GM10847 (cell line): ENCODE data around the gene KHK.
A peak's percentile ranks its signal among the peaks of the same experiment; 100 is the strongest.

ENCODE experiments used
- POLR2A ChIP-seq: IDR thresholded peaks from 2 replicates; pipeline ENCODE4 v1.6.1; 2011; ENCODE audit not compliant: insufficient read length; ENCODE audit errors: extremely low read depth

Gene KHK

DNA sequence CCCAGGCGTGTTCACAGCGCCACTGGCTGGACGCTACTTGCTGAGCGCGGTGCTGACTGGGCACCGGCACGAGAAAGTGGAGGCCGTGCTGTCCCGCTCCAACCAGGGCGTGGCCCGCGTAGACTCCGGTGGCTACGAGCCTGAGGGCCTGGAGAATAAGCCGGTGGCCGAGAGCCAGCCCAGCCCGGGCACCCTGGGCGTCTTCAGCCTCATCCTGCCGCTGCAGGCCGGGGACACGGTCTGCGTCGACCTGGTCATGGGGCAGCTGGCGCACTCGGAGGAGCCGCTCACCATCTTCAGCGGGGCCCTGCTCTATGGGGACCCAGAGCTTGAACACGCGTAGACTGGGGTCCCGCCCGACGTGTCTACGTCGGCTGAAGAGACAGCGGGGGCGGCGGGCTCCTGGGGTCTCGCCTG, 891 bp upstream of the KHK start:
- TF ChIP-seq POLR2A = no peak

DNA sequence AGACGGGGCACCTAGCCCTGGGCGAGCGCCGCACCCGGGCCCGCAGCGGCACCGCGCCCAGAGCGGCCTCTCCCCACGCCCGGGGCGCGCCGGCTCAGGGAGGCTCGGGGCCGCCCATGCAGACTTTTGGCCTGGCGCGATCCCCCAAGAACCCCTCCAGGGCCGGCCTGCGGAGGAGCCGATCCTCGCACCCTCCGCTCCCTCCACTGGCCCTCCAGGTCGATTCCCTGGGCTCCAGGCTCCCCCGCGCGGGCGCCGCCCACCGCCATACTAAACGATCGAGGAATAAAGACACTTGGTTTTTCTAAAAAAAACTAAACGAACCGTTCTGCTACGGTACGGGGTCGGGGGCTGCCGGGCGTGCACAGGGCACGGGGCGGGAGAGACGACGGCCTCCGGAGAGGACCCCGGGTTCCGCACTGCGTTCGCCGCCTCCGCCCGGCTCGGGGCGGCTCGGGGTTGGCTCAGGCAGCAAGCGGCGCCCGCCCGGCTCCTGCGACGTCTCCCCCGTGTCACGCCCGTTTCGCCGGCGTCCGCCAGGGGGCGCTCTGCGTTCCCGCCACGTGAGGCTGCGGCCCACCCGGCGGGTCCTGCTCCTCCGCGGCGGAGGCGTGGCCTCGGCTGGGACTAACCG, 365 bp upstream of the KHK start:
- peak; percentile 48 for TF ChIP-seq POLR2A

DNA sequence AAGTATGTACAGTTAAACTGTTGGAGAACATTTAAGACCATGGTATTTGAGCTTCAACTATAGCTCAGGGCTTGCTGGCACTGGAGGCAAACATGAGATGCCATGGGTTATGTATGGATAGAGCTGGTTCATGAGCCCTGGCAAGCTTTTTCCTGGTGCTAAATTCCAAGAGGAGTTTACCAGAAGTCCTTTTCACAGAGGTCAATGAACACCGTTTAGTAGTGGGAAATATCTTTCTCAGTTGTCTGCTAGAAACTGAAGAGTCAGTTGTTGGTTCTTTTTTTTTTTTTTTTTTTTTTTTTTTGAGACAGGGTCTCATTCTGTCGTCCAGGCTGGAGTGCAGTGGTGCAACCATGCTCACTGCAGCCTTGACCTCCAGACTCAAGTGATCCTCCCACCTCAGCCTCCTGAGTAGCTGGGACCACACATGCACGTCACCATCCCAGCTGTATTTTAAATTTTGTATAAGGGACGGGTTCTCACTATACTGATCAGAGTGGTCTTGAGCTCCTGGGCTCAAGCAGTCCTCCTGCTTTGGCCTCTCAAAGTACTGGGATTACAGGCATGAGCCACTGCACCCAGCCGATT, 1.3 kb downstream of the KHK start:
- no peak for TF ChIP-seq POLR2A

DNA sequence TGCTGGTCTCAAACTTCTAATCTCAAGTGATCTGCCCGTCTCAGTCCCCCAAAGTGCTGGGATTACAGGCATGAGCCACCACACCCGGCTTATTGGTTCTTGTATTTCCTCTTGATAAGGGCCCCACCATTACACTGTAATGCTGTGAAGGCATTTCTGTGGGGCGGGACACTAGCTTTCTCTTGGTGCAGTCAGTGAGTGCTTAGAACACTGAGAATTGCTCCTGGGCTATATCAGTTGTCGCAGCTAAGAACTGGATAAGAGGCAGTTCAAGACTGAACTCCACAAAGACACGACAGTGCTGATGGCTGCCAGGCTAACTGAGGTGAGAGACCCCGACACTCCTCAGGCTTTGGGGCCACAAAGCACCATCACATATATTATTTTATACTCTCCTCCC, 2.1 kb downstream of the KHK start:
- no peak for TF ChIP-seq POLR2A

DNA sequence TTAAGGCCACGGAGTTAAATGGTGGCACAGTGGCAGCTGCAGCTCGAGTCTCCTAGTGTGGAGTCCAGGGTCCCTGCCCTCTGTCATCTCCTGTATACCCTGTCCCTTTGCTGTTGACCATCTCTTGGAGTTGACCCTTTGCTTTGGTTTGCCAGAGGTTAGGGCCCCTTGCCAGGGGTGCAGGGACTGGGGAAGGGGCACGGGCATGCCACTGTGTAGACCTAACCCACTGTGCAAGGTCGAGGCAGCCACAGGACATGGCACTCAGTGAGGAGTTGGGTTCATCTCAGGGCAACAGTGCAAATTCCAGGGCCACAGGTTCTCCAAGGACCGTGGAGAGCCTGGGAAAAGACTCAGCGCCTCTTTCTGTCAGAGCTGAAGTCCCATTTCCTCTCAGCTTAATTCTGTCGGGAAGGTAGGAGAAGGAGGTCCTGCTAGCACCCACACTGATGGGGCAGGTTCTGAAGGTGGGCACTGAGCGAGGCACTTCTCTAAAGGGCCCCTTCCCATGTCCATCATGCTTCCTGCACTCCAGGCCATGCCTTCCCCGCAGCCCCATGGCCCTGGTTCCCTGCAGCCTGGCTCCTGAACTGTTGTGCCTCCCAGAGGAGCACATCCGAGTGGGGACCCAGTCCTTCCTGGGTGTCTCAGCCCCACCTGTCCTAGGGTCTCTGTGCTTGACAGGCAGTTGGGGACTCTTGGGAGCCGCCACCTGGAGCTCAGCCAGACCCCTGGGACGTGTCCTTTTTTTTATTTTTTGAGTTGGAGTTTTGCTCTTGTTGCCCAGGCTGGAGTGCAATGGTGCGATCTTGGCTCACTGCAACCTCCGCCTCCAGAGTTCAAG, 2.8 kb downstream of the KHK start:
- no peak for TF ChIP-seq POLR2A

DNA sequence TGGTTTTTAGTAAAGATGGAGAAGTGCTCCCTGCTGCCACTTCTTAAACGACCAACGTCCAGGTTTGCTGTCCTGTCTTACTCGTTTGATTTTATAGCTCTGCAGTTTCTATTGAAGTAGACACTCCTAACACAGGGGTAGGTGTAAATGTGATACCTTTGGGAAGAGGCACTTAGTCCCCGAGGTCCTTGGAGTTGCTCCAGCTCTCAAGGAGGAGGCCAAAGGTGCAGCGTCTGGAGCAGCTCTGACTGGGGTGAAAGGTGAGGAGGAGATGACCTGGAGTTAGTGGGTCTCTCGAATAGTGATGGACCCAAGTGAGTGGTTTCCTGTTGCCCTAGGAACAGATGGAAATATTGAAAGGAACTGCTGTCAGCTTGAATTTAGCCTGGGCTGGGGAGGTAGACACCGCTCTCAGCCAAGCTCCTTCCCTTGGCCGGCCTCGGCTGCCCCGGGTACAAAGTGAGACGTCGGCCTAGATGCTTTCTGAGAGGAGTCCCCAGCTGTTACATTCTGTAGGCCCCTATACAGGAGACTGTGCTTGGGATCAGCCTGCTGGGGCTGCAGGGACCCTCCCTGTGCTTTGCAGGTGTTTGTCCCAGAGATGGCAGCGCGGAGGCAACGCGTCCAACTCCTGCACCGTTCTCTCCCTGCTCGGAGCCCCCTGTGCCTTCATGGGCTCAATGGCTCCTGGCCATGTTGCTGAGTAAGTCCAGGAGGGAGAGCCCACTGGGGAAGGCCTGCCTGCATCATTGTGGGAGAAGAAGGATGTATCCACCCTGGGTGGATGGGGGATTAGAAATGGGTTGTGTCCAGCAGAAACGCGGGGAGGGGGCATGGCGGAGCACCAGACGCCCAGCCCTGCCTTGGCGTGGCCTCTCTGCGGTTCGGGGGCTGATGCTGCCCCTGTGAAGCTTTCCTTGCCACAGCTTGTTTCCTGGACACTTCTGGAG, 5.4 kb downstream of the KHK start:
- TF ChIP-seq POLR2A = no peak

DNA sequence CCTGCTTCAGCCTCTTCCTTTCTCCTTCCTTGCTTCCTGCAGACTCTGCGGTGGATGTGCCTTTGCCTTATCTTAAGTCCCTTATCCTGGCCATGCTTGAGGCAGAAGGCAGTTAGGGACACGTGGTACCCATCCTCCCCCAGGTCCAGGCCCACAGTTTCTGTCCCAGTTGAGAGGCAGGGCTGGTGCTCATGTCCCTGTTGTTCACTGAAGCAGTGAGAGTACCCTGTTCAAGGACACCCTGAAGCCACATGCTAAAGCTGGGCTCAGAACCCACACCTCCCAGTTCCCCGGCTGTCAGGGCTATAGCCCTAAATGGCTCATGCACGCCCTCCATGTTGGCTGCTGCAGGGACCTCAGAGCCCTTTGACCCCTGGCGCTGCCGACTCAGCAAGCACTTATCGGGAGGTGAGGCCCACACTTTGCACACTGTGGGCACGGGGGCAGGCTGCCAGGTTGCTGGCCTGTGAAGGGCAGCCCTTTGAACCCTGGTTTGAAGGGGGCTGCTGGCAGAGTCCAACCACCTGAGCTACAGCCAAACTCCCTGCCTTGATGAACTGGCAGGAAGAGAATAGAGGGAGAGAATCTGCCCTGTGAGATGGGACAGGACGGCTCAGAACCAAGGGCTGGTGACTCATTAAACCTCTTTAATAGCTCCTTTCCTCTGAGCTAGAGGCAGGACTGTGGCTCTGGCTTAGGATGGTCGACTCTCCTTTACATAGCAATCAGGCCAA, 6.3 kb downstream of the KHK start:
- no peak for TF ChIP-seq POLR2A

DNA sequence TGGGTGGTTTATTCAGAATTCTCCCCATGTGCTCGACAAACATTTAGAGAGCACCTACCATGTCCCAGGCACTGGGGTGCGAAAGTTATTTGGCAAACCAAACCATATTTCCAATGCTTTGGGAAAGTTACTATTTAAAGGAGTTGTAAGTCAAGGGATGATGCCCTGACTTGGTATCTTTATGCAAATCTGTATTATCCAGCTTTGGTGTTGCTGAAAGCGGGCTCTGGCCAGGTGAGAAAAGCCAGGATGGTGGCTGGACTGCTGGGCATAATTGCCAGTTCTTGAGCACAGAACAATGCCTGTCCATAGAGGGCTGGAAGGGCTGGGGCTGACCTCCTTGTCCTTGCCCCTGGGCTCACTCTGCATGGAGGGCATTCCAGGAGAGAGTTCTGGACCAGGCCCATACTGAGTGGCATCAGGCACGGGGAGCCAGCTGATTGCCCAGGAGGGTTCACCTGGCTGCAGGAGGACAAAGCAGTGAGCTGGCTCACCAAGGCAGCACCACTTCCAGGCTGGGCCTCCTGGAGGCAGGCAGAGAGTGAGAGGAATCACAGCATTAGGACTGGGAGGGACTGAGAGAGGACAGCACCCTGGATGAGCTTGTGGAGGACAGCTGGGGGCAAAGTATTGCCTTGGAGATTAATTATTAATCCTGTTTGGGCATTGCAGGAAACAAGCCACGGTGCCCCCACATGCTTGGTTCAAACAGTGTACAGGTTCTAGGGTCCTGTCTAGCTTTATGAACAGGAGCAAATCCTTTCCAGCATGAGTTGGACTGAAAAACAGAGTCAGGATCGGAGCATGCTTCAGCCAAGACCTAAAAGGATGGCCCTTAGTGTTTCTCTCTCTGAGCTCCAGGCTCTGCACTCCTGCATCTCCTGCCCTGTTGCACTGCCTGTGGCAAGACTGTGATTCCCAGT, 7.1 kb downstream of the KHK start:
- TF ChIP-seq POLR2A = no peak

DNA sequence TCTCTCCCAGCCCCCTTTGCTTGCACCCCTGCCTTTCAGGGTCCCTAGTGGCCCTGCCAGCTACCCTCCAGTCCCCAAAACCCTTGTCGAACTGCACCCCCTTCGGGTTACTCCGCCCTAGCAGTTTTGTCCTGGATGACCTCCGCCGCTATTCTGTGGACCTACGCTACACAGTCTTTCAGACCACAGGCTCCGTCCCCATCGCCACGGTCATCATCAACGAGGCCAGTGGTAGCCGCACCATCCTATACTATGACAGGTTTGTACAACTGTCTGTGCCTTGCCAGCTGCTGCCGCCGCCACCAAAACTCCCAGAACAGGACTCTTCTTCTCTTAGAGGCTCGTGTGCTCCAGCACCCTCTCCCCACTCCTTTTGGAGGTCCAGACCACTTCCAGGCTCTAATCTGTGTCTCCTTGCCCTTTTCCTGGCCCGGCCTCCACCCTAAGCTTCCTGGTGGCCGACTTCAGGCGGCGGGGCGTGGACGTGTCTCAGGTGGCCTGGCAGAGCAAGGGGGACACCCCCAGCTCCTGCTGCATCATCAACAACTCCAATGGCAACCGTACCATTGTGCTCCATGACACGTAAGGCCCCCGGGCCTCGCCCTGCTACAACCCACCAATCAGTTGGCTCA, 7.9 kb downstream of the KHK start:
- no peak for TF ChIP-seq POLR2A

DNA sequence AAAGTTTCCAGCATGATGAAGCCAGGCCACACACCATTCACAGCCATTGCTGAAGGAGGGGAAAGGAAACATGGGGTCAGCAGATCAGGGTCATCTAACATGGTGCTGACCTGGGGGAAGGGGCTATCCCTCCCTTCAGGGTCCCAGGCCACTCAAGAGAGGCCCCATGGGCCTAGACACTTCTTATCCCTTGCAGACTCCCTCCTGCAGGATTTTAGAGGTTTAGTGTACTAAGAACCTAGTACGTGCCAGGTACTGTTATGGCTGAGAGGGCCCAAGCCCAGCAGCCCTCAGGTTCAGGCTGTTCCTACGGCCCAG, 8.8 kb downstream of the KHK start:
- no peak for TF ChIP-seq POLR2A

DNA sequence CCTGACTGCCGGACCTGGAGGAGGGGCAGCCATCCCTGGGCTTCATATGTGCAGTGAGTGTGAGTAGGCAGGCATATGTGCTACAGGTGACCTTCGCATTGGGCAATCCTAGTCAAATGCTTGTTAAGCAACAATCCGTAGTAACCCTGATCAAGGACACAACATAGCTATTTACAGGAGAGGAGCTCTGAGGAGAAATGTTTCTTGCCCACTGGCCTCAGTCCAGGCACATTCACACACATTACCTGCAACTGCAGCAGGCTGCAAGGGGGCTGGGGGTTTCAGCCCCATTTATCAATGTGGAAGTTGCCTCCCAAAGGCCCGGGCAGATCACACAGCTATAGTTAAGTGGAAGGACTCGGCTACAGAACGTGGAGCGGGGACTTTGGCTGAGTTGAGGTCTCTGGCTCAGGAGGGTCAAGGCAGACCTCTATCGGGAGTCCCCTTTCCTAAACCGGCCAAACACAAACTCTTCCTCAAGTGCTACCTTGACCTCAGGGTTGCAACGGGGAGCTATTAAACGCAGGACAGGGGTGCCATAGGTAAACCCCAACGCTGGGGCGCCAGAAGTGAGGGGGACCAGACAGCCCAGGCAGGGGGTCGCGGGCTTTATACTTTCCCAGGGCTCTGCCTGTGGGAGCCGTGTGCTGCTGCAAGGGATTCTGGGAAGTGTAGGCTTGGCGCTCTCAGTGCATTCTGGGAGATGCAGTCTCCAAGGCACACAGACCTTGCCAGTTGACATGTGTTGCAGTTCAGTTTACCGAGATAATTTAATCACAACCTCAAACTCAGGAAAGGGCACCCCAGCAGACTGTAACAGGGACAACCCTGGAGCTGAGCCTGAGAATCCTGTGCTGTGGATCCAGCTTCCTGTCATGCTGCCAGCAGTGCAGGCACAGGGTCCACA, 9.4 kb downstream of the KHK start:
- no peak for TF ChIP-seq POLR2A

DNA sequence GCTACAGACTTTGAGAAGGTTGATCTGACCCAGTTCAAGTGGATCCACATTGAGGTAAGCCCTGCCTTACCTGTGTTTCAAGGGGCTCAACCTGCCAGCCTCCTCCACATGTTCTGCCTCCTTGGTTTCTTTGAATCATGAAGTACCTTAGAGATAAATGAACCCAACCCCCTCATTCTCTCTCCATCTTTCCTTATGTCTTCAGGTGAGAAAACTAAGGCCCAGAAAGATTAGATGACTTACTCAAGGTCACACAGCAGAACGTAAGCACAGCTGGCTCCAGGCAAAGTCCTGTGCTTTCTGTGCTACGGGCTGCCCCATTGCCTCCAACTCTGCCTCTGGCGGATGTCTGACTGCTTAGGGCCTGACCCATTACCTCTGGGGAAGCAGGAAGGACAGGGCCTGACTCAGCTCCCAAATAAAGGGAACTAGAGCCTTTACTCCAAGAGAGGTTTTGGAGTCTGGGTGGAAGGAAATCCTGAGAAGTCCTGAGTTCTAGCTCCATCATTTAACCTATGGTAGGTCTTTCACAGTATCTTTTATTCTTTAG, 10.3 kb downstream of the KHK start:
- TF ChIP-seq POLR2A = no peak
